ENCODE data around the gene TACC2.

GRCh38 chr10:122044045-122044661, 55.2 kb downstream of the TACC2 start:
- TF ChIP-seq CTCF (conservative IDR thresholded peaks at IDR 0.05; ENCODE audit: low read length) (no peak), EZH2phosphoT487 (IDR thresholded peaks at IDR 0.05; ENCODE audit: borderline replicate concordance, low read depth, low read length) (no peak)

Measured in OCI-LY7 (cell line).